Epithelial cell of esophagus (primary cell): ENCODE results near the gene NPIPB5.
"Not testable (repeated sequence)": the region's sequence is repeated elsewhere in the genome, so short reads cannot be mapped to it uniquely, and the experiment has no call there.

ENCODE experiments used
- DNase-seq: peaks from one replicate; pipeline ENCODE4 v3.0.0; 2010; ENCODE audit warnings: low read depth
- H3K4me3 ChIP-seq: 2 replicates; pipeline ENCODE4 v1.5.1; 2011; ENCODE audit warnings: mild to moderate bottlenecking, low read length, control low read depth

Gene NPIPB5

GRCh38 chr16:22510591-22510990, at the start of gene NPIPB5:
Gene NPIPB5 (plus strand): TSS chr16:22510891. CDS start chr16:22513802, 2,911 bp downstream.
- not testable (repeated sequence) for H3K4me3 ChIP-seq, DNase-seq

GRCh38 chr16:22468846-22469245, 41.8 kb upstream of the NPIPB5 start:
- not testable (repeated sequence) for H3K4me3 ChIP-seq, DNase-seq

- DNase-seq, H3K4me3 ChIP-seq: not testable (repeated sequence)
These were observed 27.3 kb downstream of the NPIPB5 start for GRCh38 chr16:22537996-22538395.

- not testable (repeated sequence) for DNase-seq, H3K4me3 ChIP-seq
These were observed 34.1 kb downstream of the NPIPB5 start for GRCh38 chr16:22544809-22545208.

GRCh38 chr16:22546630-22547029, 35.9 kb downstream of the NPIPB5 start:
- H3K4me3 ChIP-seq, DNase-seq: not testable (repeated sequence)

- DNase-seq, H3K4me3 ChIP-seq: not testable (repeated sequence)
These were observed 36.6 kb downstream of the NPIPB5 start for GRCh38 chr16:22547170-22547765.

- DNase-seq, H3K4me3 ChIP-seq: not testable (repeated sequence)
These were observed 39.2 kb downstream of the NPIPB5 start for GRCh38 chr16:22549853-22550252.

- H3K4me3 ChIP-seq, DNase-seq: not testable (repeated sequence)
These were observed 40.5 kb downstream of the NPIPB5 start for GRCh38 chr16:22551143-22551542.

GRCh38 chr16:22551651-22552050, 41.0 kb downstream of the NPIPB5 start:
- not testable (repeated sequence) for DNase-seq

GRCh38 chr16:22556759-22557158, 46.1 kb downstream of the NPIPB5 start:
- H3K4me3 ChIP-seq, DNase-seq: not testable (repeated sequence)

More at GRCh38 chr16:22551651-22552050, 41.0 kb downstream of the NPIPB5 start:
- not testable (repeated sequence) for H3K4me3 ChIP-seq
